ENCODE results near the gene BEND7.

The BEND7 gene

GRCh38 chr10:13520194-13520593 lies 8.6 kb downstream of the BEND7 start:
- no peak for DNase-seq (ENCODE audit: low read depth in 2 of 2)

DNA sequence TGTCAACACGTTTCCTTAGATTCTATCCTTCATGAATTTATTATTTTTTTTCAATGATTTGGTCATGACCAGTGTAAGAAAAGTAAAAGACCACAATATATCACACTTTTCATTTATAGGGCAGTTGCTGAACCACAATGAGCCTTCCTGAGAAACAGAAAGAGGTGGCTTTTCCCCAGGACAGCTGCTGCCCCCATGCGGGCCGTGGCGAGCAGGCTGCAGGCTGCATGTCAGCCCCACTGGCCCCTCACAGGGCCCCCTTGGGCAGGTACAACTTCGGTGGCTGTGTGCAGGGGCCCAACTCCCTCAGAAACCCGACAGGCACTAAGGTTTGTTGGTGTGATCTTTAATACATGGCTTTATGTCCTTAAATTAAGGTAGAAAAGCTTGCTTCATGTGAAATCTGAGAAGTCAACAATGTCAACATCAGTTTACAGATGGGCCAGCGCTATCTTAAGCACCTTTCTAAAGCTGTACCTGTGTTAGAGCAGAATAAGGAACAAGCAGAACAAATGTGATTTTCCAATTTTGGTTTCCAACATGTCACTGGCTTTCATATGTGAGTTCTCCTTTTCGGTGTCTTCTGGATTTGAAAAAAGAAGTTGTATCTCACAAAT lies 10.6 kb downstream of the BEND7 start:
- DNase-seq (ENCODE audit: low read depth in 2 of 2), result no peak

- no peak for DNase-seq (ENCODE audit: low read depth in 2 of 2)
These were observed 11.1 kb downstream of the BEND7 start for GRCh38 chr10:13517675-13518074.

- no peak for DNase-seq (ENCODE audit: low read depth in 2 of 2)
These were observed 12.6 kb downstream of the BEND7 start for GRCh38 chr10:13516176-13516575.

DNA sequence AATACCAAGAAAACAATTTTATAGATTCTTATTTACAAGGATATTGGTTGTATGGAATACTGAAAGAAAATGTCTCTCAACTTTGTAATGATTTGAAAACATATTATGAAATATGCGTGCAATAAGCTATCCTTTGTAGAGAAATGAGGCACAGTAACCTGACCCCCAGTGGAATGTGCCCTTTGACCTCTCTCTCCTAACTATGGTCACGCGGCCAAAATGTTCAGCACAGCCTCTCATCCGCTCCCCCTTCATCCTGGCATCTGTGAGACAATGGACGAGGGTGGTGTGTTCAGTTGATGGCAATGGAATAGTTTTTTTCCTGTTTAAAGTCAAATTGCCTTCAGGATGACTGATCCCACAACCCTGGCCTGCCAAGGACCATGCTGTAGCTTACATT lies 13.3 kb downstream of the BEND7 start:
- no peak for DNase-seq (ENCODE audit: low read depth in 2 of 2)

- no peak for DNase-seq (ENCODE audit: low read depth in 2 of 2)
These were observed 14.5 kb downstream of the BEND7 start for GRCh38 chr10:13514296-13514695.

- no peak for DNase-seq (ENCODE audit: low read depth in 2 of 2)
These were observed 16.2 kb downstream of the BEND7 start for GRCh38 chr10:13512564-13512963.

GRCh38 chr10:13511409-13511808 lies 17.4 kb downstream of the BEND7 start:
- no peak for DNase-seq (ENCODE audit: low read depth in 2 of 2)

GRCh38 chr10:13505052-13505680 lies 23.6 kb downstream of the BEND7 start:
- DNase-seq (ENCODE audit: low read depth in 2 of 2), result no peak

DNA sequence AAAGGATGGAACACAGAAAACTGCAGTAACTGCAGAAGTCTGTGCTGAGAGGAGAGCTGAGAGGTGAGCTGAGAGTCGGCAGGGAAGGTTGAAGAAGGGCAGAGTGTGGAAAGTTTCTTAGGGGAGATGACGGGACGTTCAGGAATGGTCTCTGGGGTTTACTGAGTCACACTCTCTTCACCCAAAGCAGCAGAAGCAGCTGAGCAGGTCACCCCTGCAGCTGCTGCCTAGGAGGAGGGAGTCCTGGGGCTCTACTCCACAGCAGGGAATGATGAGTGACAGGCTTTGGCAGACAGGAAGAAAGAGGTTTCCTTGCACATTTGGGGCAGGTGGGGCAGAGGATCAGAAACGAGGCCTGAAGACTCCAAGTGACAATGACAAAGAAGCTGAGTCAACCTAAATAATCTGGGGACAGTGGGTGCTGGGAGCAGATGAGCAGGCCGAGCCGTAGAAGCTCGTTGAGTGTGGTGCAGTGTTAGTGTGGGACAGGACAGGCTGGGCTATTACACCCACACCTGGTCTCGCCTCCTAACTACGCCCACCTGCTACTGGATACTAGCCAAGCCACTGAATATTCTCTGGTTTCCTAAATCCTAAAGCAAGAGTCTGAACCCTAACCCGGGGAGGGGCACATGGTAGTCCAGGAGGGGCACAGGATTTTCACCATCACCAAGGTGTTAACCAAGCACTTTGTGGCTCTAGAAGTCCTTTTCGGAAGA lies 24.9 kb downstream of the BEND7 start:
- no peak for DNase-seq (ENCODE audit: low read depth in 2 of 2)

DNA sequence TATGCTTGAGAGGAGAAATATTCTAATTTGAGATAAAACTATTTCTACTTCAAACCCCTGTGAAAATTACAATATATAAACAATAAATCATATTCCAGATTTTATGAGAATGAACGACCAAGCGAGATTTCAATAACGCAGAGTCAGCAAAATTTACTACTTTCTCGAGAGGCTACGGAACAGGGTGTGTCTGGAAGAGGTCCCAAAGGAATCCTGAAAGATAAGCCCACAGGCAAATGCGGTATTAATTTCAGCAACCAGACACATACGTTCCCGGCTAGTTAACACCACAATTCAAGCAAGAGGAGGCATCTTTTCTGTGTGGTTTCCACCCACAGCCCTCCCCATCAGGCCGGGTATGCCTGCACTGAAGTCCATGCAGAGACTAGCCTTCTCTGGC lies 26.4 kb downstream of the BEND7 start:
- DNase-seq (ENCODE audit: low read depth in 2 of 2), result no peak

DNA sequence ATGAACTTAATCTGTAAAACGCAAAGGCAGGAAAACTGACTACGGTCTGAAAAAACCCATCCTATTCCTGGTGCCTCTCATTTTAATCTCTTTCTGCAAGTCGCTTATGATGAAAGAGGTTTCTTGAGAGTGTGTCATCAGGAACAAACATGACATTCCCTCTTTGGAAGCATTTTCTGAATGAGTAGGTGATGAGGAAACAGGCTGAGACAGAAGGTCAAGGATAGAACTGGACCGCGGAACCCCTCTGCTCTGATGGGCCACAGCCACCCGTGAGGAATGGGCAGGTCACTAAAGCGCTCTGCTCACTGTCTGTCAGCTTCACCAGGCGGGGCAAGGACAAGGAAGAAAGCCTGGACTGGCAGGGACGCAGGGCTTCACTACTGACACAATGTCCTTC lies 28.6 kb downstream of the BEND7 start:
- DNase-seq (ENCODE audit: low read depth in 2 of 2), result no peak

DNA sequence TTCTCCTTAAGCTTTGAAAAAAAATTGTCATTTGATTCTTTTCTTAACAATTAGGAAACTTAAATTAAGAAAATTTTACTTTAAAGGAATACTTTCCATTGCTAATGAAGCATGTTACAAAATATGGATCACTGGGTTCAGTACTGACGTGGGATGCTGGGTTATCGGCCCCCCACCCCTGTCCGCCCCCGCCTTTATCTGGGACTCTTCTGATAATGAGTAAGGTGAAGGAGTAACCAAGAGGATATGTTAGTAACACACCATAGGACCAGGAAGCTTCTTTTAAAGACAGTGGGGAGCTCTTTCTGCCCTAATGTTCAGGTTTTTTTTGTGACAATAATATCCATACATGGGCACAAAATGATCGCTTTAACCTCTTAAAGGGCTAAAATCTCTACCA lies 29.7 kb downstream of the BEND7 start:
- DNase-seq (ENCODE audit: low read depth in 2 of 2), result no peak

- no peak for DNase-seq (ENCODE audit: low read depth in 2 of 2)
These were observed 31.9 kb downstream of the BEND7 start for GRCh38 chr10:13496931-13497330.

- DNase-seq (ENCODE audit: low read depth in 2 of 2), result no peak
These were observed 32.6 kb downstream of the BEND7 start for GRCh38 chr10:13496164-13496563.

GRCh38 chr10:13492493-13493180 lies 36.2 kb downstream of the BEND7 start:
- DNase-seq (ENCODE audit: low read depth in 2 of 2), result no peak

GRCh38 chr10:13491747-13492360 lies 37.0 kb downstream of the BEND7 start:
- DNase-seq (ENCODE audit: low read depth in 2 of 2), result no peak

- no peak for DNase-seq (ENCODE audit: low read depth in 2 of 2)
These were observed 38.3 kb downstream of the BEND7 start for GRCh38 chr10:13490503-13490902.

DNA sequence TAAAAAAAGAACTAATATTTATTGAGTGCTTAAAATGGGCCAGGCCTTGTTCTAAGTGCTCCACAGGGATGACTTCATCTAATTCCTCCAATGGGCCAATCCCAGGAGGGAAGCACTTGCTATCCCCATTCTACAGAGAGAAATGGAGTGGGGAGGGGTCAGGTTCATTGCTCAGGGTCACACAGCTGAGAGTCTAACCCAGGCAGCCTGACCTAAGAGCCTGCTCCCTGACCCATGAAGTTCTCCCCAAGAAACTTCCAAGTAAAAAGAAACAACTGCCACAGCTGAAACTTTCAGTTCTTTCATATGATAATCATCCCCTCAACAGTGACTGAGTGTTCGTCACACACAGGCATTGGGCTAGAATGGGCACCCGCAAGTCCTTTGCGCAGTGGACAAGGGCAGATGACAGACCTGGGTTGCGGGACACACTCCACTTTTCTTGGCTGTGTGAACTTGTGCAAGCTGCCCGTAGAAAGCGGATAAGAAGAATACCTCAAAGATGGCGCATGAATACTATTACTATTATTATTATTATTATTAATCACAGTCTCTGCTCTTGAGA lies 39.7 kb downstream of the BEND7 start:
- DNase-seq (ENCODE audit: low read depth in 2 of 2), result no peak

- DNase-seq (ENCODE audit: low read depth in 2 of 2), result no peak
These were observed 43.2 kb downstream of the BEND7 start for GRCh38 chr10:13485623-13486022.

- DNase-seq (ENCODE audit: low read depth in 2 of 2), result no peak
These were observed 44.9 kb downstream of the BEND7 start for GRCh38 chr10:13483951-13484350.

DNA sequence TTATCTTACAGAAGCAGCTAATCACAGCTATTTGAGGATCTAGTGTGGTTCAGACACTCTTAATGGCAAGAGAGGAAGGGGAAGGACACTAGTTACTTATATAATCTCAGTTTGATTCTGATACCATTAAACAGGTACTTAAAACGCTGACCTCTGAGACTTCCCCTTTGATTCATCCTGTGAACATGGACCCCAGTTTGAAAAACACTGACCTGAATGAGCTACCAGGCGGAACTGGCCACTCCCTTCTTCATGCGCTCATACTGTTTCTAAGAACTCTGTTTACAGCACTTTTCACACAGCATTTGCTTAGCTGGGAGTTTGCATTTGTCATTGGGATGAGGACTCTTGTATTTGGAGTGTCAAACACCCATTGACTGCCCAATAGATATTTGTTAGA lies 45.7 kb downstream of the BEND7 start:
- no peak for DNase-seq (ENCODE audit: low read depth in 2 of 2)

Measured in activated CD8-positive, alpha-beta memory T cell treated with anti-CD3 and anti-CD28 coated beads for 4 hours (primary cell).